AG09319 (cell line): ENCODE data around the gene ATG4D.
"Not testable (repeated sequence)": the region's sequence is repeated elsewhere in the genome, so short reads cannot be mapped to it uniquely, and the experiment has no call there.

Experiments
- DNase-seq: peaks from one replicate; pipeline ENCODE4 v3.0.0-alpha.2; 2010; ENCODE audit warnings: low read depth; ENCODE audit errors: extremely low read depth
- CTCF ChIP-seq: IDR thresholded peaks from 2 replicates; pipeline ENCODE4 v1.5.1; 2011; ENCODE audit warnings: low read depth, mild to moderate bottlenecking, inconsistent platforms, low read length, moderate library complexity

ATG4D gene

GRCh38 chr19:10533646-10534386, 9.9 kb upstream of the ATG4D start:
- no peak for TF ChIP-seq CTCF
- peak; percentile 24 for DNase-seq

- no peak for TF ChIP-seq CTCF
- DNase-seq = no peak
Measured at GRCh38 chr19:10535613-10536012, 8.1 kb upstream of the ATG4D start.

GRCh38 chr19:10537668-10538067, 6.0 kb upstream of the ATG4D start:
- DNase-seq = no peak
- TF ChIP-seq CTCF = no peak

GRCh38 chr19:10538204-10538983, 5.3 kb upstream of the ATG4D start:
- DNase-seq = no peak
- no peak for TF ChIP-seq CTCF

- DNase-seq = not testable (repeated sequence)
Measured at GRCh38 chr19:10539016-10539415, 4.7 kb upstream of the ATG4D start.

- no peak for DNase-seq
- TF ChIP-seq CTCF = no peak
Measured at GRCh38 chr19:10543059-10543419, 665 bp upstream of the ATG4D start.

GRCh38 chr19:10544242-10544752, 593 bp downstream of the ATG4D start:
- no peak for TF ChIP-seq CTCF
- no peak for DNase-seq
